HepG2 (cell line): ENCODE results near the gene EPN3. TPM values are rescaled to one million over a fixed set of nuclear protein-coding genes. Genes with fewer than 3 reads are reported as not detected.
A peak's percentile ranks its signal among the peaks of the same experiment; 100 is the strongest.

Source experiments
- AGO2 ChIP-seq: fragments of 200-400 bp; formaldehyde crosslinking; optimal IDR thresholded peaks from 2 replicates; pipeline ENCODE3; 2017; ENCODE audit warnings: mild to moderate bottlenecking, low read depth, low read length, moderate library complexity
- ATF2 ChIP-seq: sonication (generic); formaldehyde crosslinking; IDR thresholded peaks from 2 replicates; pipeline ENCODE4 v1.4.0; 2020; ENCODE audit warnings: missing genetic modification reagents
- JUN ChIP-seq: sonication (generic); formaldehyde crosslinking; IDR thresholded peaks from 2 replicates; pipeline ENCODE4 v1.4.0; 2020; ENCODE audit warnings: mild to moderate bottlenecking, missing genetic modification reagents
- MXI1 ChIP-seq: IDR thresholded peaks from 3 replicates; pipeline ENCODE4 v1.6.1; 2012; ENCODE audit warnings: low read depth, low read length, inconsistent platforms, borderline replicate concordance
- SOX6 ChIP-seq, 2 experiments: fragments of 450-650 bp in 1 of 2; sonication (generic) in 1 of 2; formaldehyde crosslinking in 1 of 2; IDR thresholded peaks; 2 replicates each; pipeline versions ENCODE4 v1.4.0 to v1.6.1; 2017 to 2020; ENCODE audit warnings: antibody characterized with exemption in 1 of 2, mild to moderate bottlenecking in 1 of 2, missing genetic modification reagents in 1 of 2
- UBTF ChIP-seq: sonication (generic); formaldehyde crosslinking; IDR thresholded peaks from 2 replicates; pipeline ENCODE4 v1.4.0; 2020; ENCODE audit warnings: mild to moderate bottlenecking, missing genetic modification reagents
- WIZ ChIP-seq: sonication (generic); formaldehyde crosslinking; IDR thresholded peaks from 2 replicates; pipeline ENCODE4 v1.5.1; 2020; ENCODE audit warnings: mild to moderate bottlenecking, missing genetic modification reagents
- XRCC5 ChIP-seq: fragments of 200-400 bp; formaldehyde crosslinking; optimal IDR thresholded peaks from 2 replicates; pipeline ENCODE3; 2017; ENCODE audit warnings: mild to moderate bottlenecking, low read length
- polyA plus RNA-seq, 8 experiments: library from polyadenylated mRNA; depleted of rRNA in 3 of 8; stranded (reverse) in 7 of 8; unstranded in 1 of 8; fragments of >200 nt; fragmentation: Illumina TruSeq in 4 of 8; extraction: Trizol in 4 of 8; gene quantifications; 2 replicates each; pipeline versions ENCODE4 v1.2.1 to v1.2.3, GENCODE V29; 2011 to 2016; ENCODE audit warnings: low read depth in 4 of 8, missing spikeins in 1 of 8, mixed read lengths in 1 of 8; ENCODE audit not compliant: insufficient read depth in 1 of 8
- total RNA-seq, 5 experiments: library from RNA; depleted of rRNA; stranded (reverse); fragments of >200 nt; fragmentation: Illumina TruSeq; extraction: Trizol; gene quantifications; 2 replicates each; pipeline ENCODE4 v1.2.3, GENCODE V29; 2016; ENCODE audit warnings: low read depth in 1 of 5

The EPN3 gene
- total and polyA plus RNA-seq, 2 of the 13 experiments (the other 11 are each of a cell fraction or from before 2014, with no cell fraction given): 0.11 to 0.95 TPM

GRCh38 chr17:50536683-50537646 is 4.4 kb downstream of the EPN3 start (continued):
- TF ChIP-seq UBTF (CRISPR knock-in tag): no peak
- no peak for TF ChIP-seq WIZ (CRISPR knock-in tag)
- TF ChIP-seq MXI1: no peak
- TF ChIP-seq XRCC5: no peak
- TF ChIP-seq ATF2: no peak
- no peak for TF ChIP-seq JUN (CRISPR knock-in tag)
- TF ChIP-seq AGO2: peak; percentile 22
- TF ChIP-seq SOX6 (IDR thresholded peaks at IDR 0.05): no peak
- TF ChIP-seq SOX6 (CRISPR knock-in tag; IDR thresholded peaks at IDR 0.05): no peak
